HG03469 (cell line): ENCODE data around the gene GUK1.

Source experiments
- ATAC-seq: cut with Tn5 transposase; IDR thresholded peaks from one replicate; pipeline ENCODE4 v1.9.1; 2021; ENCODE audit warnings: mild to moderate bottlenecking, moderate library complexity, moderate number of reproducible peaks; ENCODE audit not compliant: unreplicated experiment

Gene GUK1

GRCh38 chr1:228149406-228150119, 9.5 kb downstream of the GUK1 start, which contains the start of gene GJC2:
Gene GJC2 (plus strand): TSS chr1:228149930. CDS start chr1:228157759, 7,829 bp downstream.
- ATAC-seq = no peak

GRCh38 chr1:228150120-228150460, 10.0 kb downstream of the GUK1 start:
- no peak for ATAC-seq

- ATAC-seq = no peak
These were observed 10.5 kb downstream of the GUK1 start for GRCh38 chr1:228150461-228151179.

GRCh38 chr1:228151180-228151925, 11.3 kb downstream of the GUK1 start:
- ATAC-seq = no peak

GRCh38 chr1:228152097-228152917, 12.2 kb downstream of the GUK1 start:
- no peak for ATAC-seq

- no peak for ATAC-seq
These were observed 12.8 kb downstream of the GUK1 start for GRCh38 chr1:228152918-228153258.

- no peak for ATAC-seq
These were observed 14.1 kb downstream of the GUK1 start for GRCh38 chr1:228154021-228154669.

GRCh38 chr1:228154670-228155571, 14.8 kb downstream of the GUK1 start:
- ATAC-seq = no peak

- ATAC-seq = no peak
These were observed 15.8 kb downstream of the GUK1 start for GRCh38 chr1:228155596-228156514.

- ATAC-seq = no peak
These were observed 16.4 kb downstream of the GUK1 start for GRCh38 chr1:228156515-228156881.

GRCh38 chr1:228156941-228157728, 17.1 kb downstream of the GUK1 start:
- no peak for ATAC-seq

- ATAC-seq = no peak
These were observed 17.6 kb downstream of the GUK1 start for GRCh38 chr1:228157729-228158126.

- no peak for ATAC-seq
These were observed 18.3 kb downstream of the GUK1 start for GRCh38 chr1:228158151-228159007.

- ATAC-seq = no peak
These were observed 19.1 kb downstream of the GUK1 start for GRCh38 chr1:228159008-228159665.

- no peak for ATAC-seq
These were observed 20.2 kb downstream of the GUK1 start for GRCh38 chr1:228160201-228160761.

GRCh38 chr1:228161362-228161761, 21.3 kb downstream of the GUK1 start:
- ATAC-seq = no peak
